ENCODE data around the gene CCDC107.
A peak's percentile ranks its signal among the peaks of the same experiment; 100 is the strongest.

CCDC107 gene

GRCh38 chr9:35664531-35665470, 6.7 kb downstream of the CCDC107 start, which contains the start of gene ARHGEF39:
ARHGEF39 (minus strand) TSS chr9:35665195; CDS start chr9:35665169, 26 bp downstream.
- DNase-seq = peak; percentile 87 to 89

- no peak for DNase-seq
Observed at GRCh38 chr9:35665471-35665818, 7.4 kb downstream of the CCDC107 start.

DNA sequence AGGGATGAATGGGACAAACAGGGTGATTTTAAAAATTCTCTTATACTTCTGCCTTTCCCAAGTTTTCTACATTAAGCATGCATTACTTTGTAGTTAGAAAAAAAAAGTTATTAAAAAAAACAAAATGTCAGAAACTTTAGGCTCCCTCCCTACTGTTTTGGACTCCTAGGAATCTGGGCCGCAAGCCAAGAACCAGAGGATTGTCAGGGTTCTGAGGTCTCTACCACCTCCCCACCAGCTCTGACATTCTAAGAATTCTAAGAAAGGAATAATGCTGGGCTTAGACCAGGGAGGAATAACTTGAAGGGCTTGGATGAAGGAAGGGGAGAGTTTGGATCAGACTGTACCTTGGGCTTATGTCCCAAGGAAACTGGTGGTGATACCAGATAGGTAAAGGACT, 8.0 kb downstream of the CCDC107 start:
- DNase-seq = no peak

GRCh38 chr9:35666549-35666948, 8.5 kb downstream of the CCDC107 start:
- DNase-seq = no peak

DNA sequence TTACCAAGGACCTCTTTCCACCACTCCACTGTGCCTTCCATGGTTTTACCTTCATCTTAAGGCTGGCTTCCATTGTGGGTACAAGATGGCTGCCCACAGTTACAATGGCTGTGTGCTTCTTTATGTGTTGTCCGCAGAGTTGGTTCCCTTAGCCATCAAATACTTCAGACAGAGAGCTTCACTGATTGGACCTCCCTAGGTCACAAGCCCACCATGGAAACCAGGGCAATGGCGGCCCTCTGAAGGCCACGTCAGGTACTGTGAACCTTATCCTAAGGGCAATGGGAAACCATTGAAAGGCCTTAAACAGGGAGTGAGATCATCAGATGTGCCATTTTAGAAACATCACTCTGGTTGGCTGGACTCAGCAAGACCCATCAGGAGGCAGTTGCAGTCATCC, 9.8 kb downstream of the CCDC107 start:
- no peak for DNase-seq

- no peak for DNase-seq
Observed at GRCh38 chr9:35669331-35670145, 11.4 kb downstream of the CCDC107 start.

GRCh38 chr9:35673132-35674024, 15.3 kb downstream of the CCDC107 start, which contains the start of gene CA9:
CA9 (plus strand) TSS chr9:35673928; CDS start chr9:35673960, 32 bp downstream.
- DNase-seq = no peak

GRCh38 chr9:35674025-35674361, 15.9 kb downstream of the CCDC107 start:
- no peak for DNase-seq

GRCh38 chr9:35675204-35675603, 17.1 kb downstream of the CCDC107 start:
- DNase-seq = no peak

- peak; percentile 60 to 65 for DNase-seq
Observed at GRCh38 chr9:35675732-35676392, 17.8 kb downstream of the CCDC107 start.

GRCh38 chr9:35679091-35679490, 21.0 kb downstream of the CCDC107 start:
- DNase-seq = no peak

- DNase-seq = no peak
Observed at GRCh38 chr9:35679766-35680330, 21.8 kb downstream of the CCDC107 start.

- DNase-seq = no peak
Observed at GRCh38 chr9:35680331-35681105, 22.4 kb downstream of the CCDC107 start.

GRCh38 chr9:35681341-35682002, 23.4 kb downstream of the CCDC107 start:
- DNase-seq = no peak

DNA sequence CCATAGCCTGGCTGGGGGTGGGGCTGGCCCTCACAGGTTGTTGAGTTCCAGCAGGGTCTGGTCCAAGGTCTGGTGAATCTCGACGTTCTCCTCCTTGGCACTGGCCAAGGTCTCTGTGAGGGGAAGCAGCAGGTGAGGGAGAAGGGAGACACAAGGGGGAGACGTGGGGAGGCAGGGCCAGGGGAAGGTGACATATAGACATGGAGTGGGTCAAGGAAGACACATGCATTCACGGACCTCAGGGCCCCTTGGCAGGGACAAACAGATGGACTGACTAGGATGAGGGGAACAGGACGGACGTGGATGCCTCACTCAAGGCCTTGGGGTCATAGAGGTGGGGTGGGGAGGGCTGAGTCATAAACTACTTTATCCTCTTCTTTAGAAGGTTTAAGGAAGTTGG, 24.0 kb downstream of the CCDC107 start:
- no peak for DNase-seq

DNA sequence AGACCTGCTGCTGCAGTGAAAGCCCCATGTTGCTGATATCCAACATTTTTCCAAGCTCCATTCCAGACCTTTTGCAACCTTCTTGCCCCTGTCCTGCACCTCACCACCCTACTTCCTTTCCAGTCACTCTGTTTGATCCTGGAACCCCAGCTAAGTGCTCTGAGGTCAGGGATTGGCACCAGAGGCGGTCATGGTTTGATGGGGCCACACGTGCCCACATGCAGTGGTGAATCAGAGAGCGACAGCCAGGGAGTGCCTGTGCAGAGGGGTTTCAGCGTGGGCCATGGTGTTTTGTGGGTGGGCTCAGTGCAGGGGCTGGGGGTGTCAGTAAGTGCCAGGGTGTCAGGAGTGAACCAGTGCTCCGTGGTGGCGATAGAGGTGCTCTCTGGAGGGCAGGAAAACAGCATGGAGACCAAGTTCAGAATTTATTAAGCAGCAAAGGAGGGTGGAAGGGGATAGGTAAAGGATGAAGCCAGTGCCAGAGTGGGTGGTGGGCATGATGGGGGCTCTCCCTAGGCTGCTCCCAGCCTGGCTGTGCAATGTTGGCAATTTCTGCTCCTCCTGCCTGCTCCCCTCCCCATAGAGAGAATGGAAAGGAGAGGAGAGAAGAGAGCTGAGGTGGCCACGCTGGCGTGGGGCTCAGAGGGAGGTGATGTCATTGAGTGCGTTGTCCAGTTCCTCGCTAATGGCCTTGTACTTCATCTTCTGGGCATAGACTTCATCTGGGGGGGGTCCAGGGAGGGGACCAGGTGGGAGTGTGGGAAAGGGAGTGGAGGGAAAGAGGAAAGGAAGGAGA, 24.6 kb downstream of the CCDC107 start:
- DNase-seq = no peak

DNA sequence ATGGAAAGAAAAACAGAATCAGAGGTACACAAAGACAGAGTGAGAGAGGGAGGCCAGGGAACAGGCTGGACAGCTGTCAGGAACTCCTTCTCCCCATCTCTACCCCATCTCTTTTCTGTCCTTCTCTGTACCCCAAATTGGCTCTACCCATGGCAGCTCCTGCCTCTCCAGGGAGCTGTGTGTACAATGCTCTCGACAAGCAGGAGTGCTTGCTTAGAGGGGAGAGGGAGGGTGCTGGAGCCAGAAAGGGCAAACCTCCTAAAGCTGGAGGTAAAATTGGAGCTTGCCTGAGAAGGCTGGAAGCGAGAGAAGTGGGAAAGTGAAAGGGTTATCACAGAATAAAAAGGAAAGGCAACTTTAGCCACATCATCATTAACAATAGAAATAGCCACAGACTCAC, 25.2 kb downstream of the CCDC107 start:
- no peak for DNase-seq

GRCh38 chr9:35684921-35685320, 26.8 kb downstream of the CCDC107 start:
- no peak for DNase-seq

GRCh38 chr9:35685506-35685905, 27.4 kb downstream of the CCDC107 start:
- DNase-seq = no peak
